Activated CD4-positive, alpha-beta T cell treated with anti-CD3 and anti-CD28 coated beads, Interleukin-2, Interleukin-6, amounts not matched to agents 100 ng/mL and 50 ng/mL, durations not matched to agents 16 hours and 8 hours (primary cell): ENCODE data around the gene ADAMTS16.

ENCODE experiments used
- DNase-seq: peaks from one replicate; pipeline ENCODE4 v3.0.0-alpha.2; 2020

Gene ADAMTS16

GRCh38 chr5:5320062-5320805, 180.1 kb downstream of the ADAMTS16 start:
- DNase-seq, result no peak

- DNase-seq, result no peak
Observed at GRCh38 chr5:5321137-5321536, 181.0 kb downstream of the ADAMTS16 start.

DNA sequence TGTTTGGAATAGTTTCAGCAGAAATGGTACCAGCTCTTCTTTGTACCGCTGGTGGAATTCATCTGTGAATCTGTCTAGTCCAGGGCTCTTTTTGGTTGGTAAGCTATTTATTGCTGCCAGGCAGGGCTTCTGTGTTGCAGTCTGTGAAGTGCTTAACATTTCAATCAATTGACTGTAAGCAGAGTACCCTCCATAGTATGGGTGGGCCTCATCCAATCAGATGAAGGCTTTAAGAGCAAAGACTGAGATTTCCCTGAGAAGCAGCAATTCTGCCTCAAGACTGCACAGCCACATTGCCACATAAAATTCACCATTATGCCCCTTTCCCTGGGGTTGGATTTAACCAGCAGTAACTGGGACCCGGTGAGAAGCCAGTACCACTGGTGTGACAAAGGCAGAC, 183.4 kb downstream of the ADAMTS16 start:
- DNase-seq, result no peak

DNA sequence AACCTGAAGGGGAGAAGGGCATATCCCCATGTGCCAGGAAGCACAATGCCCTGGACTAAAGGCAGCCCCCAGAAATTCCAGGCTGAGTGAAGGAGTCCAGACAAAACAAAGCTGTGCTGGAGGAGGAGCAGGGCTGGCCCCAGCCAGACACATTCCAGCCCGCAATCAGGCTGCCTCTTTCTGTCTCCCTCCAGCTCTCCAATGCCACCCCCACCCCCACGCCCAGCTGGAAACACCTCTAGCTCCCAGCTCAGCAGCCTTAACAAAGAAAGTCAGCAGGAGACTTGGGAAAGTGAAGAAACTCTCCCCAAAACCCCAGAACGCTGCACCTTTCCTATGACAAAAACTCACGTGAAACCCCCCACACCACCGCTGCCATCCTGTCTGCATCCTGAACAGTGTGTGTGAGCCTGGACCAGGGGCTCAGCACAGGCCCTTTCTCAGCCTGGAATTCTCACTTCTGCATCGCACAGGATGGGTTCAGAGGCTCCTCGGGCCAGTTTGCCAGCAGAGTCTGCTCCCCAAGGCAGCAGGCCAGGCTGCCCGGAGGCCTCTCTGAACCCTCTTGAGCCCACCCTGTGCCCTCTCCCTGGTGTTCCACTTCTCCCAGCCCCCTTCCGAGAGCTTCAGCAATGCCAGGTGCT, 186.1 kb downstream of the ADAMTS16 start:
- DNase-seq, result no peak

GRCh38 chr5:5327126-5327525, 187.0 kb downstream of the ADAMTS16 start:
- no peak for DNase-seq

DNA sequence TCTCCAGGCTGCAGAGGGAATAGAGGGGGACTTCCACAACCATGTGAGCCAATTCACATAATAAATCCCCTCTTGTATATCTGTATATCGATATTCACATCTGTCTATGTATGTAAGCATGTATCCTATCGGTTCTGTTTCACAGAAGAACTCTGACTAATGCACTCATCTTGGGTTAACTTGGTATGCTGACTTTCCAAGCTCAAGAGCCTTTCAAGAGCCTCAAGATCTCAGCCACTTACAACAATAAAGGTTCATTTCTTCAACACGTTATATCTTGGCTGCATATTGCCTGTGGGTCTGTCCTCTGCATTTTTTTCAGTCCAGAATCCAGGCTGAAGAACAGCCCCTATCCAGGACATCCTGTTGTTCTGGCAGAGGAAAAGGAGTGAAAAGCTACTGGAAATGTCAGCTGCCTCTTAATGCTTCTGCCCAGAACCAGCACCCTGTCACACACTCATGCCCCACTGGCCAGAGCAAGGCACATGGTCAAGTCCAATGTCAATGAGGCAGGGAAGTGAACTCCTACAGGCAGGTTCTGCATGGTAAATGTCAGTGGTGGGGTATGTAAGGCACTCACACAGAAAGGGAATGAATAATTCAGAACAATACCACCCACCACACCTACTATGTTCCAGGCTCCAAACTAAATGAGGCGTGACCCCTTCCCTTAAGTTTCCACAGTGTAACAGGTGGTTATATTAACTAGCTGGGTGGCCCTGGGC, 190.8 kb downstream of the ADAMTS16 start:
- no peak for DNase-seq

GRCh38 chr5:5331848-5332247, 191.7 kb downstream of the ADAMTS16 start:
- no peak for DNase-seq

DNA sequence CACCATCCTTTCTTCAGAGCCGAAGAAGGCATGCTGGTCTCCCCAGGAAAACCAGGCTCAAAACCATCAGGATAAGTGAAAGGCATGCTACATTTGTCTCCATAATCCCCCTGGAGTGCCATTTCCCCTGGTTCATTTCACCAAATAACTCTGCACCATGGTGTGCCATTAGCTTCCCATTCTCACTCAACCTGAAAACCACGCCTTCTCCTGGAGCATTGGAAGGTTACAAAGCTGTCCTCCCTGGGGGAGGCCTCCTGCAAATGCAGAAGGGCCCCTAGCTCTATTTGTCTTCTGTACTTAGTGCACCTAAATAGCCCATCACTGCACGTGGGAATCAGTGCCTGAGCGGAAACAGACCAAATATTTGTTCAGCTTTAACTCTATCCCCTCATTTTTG, 192.2 kb downstream of the ADAMTS16 start:
- no peak for DNase-seq

DNA sequence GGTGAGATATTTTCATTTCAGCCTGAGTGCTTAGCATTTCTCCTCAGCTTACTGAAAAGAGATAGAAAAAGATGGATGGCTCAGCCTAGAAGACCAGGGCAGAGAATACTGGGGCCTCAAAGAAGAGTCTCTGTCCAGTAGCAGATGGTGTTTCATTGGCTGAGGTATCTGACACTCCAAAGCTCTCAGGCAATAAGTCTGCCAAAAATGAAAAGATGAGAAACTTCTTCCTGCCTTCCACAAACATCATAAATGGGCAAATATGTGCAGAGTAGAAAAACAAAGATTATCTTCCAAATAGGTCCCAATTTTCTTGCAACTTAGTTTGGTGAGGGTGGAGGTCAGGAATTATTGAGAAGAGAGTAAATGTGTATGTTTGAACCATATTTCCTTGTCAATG, 195.0 kb downstream of the ADAMTS16 start:
- no peak for DNase-seq

GRCh38 chr5:5335700-5336264, 195.7 kb downstream of the ADAMTS16 start:
- DNase-seq, result no peak

- DNase-seq, result no peak
Observed at GRCh38 chr5:5339257-5339656, 199.1 kb downstream of the ADAMTS16 start.

- no peak for DNase-seq
Observed at GRCh38 chr5:5340206-5340729, 200.1 kb downstream of the ADAMTS16 start.

DNA sequence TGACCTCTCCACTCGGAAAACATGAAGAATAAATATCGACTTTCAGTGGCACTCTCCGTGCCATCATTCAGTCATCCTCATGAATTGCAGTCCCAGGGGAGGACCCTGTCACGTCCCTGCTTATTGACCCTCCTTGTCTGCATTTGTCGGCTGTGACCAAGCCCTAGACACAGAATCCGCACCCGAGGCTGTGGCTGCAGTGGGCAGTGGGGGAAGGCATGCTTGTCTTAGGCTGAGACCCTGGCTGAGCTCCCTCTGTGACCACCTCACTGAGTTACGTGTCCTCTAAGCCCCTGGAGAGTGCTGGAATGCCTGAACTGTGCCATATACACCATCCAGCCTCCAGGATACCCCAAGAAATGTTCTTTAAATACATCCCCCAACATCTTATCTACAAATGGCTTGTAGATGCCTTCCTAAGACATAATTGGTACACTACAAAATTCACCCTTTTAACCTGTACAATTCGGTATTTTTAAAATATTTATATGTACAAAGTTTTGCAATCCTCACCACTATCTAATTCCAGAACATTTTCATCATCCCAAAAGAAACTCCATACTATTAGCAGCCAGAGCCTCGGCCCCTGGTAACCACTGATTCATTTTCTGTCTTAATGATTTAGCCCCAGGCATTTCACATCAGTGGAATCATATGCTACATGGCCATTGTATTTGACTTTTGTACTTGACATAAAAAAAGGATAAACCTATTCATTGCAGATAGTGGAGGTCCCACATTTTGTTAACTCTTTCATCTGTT, 201.6 kb downstream of the ADAMTS16 start:
- DNase-seq, result no peak

DNA sequence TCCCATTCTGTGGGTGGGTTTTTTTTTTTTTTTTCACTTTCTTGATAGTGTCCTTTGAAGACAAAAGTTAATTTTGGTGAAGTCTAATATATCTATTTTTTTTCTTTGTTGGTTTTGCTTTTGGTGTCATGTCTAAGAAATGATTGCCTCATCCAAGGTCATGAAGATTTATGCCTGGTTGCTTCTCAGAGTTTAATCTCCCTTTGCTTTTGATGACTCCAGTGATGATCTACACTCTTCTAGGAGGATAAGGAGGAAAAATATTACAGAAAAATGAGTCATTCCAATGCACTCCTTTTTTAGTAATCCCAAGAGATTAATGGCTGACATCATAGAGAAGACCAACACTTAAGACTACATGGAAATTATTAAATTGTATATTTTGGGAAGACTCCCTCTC, 202.7 kb downstream of the ADAMTS16 start:
- DNase-seq, result no peak

DNA sequence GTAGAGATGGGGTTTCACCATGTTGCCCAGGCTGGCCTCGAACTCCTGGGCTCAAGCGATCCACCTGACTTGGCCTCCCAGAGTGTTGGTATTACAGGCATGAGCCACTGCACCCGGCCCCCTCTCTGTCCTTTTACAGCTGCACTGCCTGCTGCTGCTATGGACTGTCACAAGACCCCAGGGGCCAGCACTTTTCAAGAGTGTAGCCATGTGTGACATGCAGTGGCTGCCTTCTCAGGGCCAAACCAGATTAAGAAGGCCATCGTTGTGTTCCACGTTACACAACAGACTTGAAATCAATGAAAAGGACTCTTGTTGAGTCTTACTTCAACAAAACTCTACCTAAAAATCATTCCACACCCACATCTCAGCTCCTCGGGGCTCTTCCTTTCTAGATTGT, 203.4 kb downstream of the ADAMTS16 start:
- DNase-seq, result no peak

DNA sequence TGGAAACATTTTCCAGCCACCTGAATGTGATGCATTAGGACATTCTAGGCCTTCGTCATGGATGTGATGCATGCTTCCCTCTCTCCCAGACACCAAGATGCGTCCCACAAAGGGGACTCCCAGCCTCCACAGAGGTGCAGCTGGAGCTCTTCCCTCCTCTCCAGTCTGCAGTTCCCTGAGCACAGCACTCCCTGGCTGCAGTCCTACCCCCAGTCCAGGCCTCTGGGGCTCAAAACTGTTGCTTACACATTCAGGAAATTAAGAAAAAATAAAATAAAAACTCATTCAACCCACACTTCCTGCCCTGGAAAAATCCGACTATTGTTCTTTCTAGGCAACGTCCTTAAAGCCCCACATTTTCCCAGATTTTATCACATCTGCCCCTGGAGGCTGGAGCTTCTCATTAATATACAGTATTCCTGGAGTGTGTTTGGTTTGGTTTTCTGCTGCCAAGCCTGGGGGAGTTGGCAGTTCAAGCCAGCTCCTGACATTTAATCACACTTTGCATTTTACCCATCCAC, 204.0 kb downstream of the ADAMTS16 start:
- no peak for DNase-seq

DNA sequence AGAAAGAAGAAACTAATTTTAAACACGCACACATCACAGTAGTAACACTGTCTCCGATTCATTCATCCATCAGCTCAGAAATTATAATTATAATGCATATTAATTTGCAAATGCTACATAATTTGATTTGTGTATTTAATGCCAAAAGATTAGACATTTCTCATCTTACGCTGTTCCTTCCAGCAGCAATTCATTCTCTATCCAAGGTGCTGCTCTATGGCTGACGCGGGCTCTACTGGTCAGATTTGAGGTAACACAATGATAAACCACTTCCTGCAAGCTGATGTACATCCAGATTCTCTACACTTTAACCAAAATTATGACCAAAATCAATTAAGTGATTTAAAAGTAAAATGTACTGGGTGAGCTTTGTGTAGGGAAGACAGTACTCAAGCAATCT, 204.5 kb downstream of the ADAMTS16 start:
- no peak for DNase-seq

DNA sequence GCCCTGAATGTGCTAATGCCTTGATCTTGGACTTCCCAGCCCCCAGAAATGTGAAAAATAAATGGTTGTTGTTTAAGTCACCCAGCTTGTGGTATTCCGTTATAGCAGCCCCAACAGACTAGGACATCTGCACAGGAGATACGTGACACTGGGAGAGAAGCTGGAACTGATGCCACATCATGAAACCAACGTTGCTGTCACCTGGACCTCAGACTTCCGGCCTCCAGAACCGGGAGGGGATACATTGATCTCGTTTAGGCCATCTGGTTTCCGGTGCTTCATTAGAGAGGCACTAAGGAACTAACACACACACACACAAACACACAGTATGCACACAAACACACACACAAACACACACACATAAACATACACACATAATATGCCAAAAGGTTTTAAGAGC, 207.3 kb downstream of the ADAMTS16 start:
- DNase-seq, result no peak

DNA sequence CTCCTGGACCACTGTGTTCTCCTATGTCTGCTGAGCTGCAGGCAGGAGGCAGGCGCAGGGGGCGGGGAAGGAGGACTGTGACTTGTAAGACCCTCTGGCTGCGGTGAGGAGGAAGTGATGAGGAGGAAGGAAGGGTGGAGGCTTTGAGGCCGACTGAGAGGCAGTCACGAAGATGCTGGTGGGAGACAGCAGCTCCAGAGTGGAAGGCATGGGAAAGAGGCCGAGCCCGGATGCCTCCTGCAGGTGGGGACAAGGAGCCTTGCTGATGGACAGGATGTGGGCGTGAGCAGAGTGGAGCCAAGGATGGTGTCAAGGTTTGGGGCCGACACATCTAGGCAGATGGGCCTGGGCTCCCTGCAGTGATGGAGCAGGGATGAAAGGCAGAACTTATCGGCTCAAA, 208.0 kb downstream of the ADAMTS16 start:
- DNase-seq, result no peak

- DNase-seq, result no peak
Observed at GRCh38 chr5:5348576-5348975, 208.4 kb downstream of the ADAMTS16 start.

- DNase-seq, result no peak
Observed at GRCh38 chr5:5350101-5350500, 210.0 kb downstream of the ADAMTS16 start.

GRCh38 chr5:5351288-5351979, 211.3 kb downstream of the ADAMTS16 start:
- DNase-seq, result no peak
